NCI-H526 (cell line): ENCODE results near the gene GP9.
"Not testable (repeated sequence)": the region's sequence is repeated elsewhere in the genome, so short reads cannot be mapped to it uniquely, and the experiment has no call there.

ENCODE experiments used
- DNase-seq, 2 experiments: peaks; one replicate each; lab custom pipeline; 2025; lab: John Stamatoyannopoulos, UW

GP9 gene

DNA sequence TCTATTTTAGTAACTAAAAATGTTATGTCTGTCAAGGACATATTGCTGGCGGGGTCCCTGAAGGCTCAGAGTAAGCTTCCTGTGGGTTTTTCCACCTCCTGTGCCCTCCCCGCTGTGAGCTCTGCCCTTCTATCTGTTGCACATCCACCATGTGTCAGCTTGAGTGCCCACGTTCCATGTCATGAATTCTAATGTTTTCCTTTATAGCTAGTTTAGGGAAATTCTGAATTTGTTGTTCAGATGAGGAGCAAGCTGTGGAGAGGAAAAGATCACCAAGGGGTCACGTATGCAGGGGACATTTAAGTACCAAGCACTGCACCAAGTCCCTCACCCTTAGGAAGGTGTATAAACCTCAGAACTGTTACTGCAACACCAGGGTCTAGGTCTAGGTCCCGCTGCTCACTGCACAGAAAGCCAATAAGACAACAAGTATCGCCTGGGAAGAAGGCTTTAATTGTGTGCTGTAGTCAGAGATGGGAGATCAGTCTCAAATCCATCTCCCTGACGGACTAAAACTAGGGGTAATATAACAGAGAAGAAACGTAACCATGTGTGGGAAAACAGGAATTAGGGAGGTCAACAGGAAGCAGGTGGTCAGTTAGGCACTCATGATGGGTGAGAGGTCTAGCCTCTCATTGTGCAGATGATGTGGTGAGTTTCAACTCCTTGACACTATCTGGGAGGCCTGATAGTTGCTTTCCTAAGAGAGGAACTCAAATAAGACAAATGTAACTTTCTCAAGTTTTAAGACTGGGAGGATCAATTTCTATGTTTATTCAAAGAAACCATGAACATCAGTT, 9.7 kb downstream of the GP9 start:
- no peak for DNase-seq

DNA sequence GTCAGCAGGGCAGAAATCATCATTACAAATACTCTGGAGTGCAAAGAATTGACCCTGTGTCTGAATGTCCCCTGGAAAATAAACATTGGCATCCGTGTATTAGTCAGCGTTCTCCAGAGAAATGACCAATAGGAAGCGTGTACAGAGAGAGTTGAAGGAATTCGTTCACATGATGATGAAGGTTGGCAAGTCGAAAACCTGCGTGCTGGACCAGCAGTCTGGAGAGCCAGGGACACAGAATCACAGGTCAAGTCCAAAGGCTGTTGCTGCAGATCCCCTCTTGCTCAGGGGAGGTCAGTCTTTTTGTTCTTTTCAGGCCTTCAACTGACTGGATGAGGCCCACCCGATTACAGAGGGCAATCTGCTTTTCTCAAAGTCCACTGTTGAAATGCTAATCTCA, 16.6 kb downstream of the GP9 start:
- DNase-seq: no peak

DNA sequence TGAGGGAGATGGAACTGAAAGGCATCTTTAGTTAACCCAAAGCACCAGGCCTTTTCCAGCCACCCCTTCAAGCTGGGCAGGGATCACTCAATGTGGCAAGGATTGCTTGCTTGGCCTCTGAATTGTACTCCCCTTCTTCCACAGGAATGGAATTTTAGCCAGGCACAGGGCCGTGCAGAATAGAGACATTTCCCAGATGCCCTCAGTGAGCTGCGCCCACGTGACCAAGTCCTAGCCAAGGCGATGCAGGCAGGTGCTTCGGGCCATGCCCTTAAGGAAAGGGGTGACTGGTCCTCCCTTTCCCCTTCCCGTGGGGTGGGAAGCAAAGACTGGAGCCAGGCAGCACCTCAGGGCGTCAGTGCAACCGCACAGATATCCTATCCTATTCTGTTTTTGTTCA, 17.9 kb downstream of the GP9 start:
- DNase-seq: no peak

DNA sequence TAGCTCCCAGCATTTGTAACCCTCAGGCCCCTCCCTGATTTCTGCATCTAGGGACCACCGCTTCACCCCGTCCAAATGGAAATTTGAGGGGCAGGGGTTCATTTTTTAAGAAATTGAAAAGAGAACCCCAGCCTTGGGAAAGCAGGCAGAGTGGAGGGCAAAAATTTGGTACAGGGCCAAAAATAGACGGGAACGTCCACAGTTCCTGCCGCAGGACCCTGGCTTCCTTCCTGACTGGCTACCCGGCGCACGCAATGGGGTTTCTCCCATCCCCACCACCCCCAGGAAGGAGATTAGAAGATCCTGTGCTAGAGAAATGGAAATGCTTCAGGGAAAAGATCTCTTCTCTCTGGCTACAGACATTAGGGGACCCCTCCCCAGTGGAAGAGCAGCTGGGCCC, 20.9 kb downstream of the GP9 start:
- DNase-seq: no peak

DNA sequence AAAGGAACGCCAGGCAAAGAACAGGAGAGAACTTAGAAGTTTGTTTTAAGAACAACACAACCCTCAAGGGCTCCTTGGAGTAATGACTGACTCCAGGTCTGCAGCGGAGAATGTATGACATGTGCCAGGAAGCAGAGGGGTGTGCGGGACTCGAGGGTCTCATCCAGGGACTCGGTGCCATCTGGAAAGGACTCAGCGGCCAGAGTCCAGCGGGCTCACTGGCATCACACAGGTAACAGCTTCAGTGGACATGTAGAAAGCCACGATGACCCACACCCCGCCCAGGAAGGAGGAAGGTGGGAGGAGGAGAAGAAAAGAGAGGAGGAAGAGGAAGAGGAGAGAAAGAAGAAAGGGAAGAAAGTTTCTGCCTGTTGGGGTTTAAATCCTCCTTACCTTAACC, 21.4 kb downstream of the GP9 start:
- DNase-seq: no peak

- no peak for DNase-seq
These were observed 23.9 kb downstream of the GP9 start for GRCh38 chr3:129084501-129084900.

GRCh38 chr3:129085165-129085715, 24.7 kb downstream of the GP9 start:
- DNase-seq: no peak

- no peak for DNase-seq
These were observed 25.2 kb downstream of the GP9 start for GRCh38 chr3:129085818-129086217.

- DNase-seq: no peak
These were observed 26.6 kb downstream of the GP9 start for GRCh38 chr3:129087138-129087702.

DNA sequence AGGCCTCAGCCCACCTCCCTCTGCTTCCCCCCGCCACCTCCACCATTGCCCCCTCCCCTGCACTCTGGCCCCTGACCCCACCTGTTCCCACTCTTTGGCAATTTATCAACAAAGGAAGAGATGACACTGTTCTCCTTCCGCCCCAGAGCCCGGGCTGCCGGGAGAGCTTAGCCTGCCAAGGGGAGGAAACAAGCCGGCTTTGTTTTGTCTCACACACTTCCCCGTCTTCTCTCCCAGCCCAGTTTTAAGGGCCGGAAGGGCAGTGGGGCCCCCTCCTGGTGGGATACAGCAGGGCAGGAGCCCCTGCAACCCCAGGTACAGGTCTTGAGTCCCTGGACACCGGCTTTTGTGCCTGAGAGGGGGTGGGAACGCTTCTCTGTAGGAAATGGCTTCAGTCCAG, 27.3 kb downstream of the GP9 start:
- DNase-seq: peak; percentile 31 to 51

DNA sequence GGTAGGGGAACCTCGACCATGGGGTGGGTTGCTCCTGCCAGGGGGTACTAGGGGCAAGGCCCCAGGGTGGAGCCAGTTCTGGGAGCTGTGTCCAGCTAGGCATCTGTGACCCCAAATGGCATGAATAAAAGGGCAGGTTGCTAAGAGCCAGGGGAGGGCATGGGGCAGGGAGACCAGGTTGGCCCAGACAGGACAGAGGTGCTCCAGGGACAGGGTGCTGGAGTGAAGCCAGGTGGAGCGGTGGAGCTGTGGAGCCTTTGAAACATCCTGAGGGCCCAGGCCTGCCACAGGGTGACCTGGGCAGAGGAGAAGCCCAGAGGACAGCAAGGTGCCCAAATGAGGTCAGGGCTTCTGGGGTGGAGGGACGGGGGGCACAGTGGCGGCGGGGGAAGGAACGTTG, 27.7 kb downstream of the GP9 start:
- DNase-seq: not testable (repeated sequence)

DNA sequence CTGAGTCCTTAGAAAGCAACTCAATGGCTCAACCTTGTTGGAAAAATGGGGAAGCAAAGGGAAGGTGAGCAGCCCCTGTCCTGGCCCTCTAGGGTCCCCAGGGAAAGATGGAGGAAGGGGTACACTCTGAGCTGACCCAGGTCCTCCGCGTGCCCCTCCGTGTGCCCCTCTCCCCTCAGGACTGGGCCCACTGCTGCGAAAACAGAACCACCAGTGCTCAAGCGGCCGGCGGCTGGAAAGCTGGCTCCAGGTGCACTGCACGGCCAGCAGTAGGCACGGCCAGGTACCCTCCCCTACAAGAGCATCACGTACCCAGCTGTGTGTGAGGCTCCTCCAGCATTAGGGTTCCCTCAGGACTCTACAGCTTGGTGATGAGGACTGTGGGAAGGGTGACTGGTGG, 34.7 kb downstream of the GP9 start:
- DNase-seq: no peak

- DNase-seq: no peak
These were observed 39.7 kb downstream of the GP9 start for GRCh38 chr3:129100274-129100673.

DNA sequence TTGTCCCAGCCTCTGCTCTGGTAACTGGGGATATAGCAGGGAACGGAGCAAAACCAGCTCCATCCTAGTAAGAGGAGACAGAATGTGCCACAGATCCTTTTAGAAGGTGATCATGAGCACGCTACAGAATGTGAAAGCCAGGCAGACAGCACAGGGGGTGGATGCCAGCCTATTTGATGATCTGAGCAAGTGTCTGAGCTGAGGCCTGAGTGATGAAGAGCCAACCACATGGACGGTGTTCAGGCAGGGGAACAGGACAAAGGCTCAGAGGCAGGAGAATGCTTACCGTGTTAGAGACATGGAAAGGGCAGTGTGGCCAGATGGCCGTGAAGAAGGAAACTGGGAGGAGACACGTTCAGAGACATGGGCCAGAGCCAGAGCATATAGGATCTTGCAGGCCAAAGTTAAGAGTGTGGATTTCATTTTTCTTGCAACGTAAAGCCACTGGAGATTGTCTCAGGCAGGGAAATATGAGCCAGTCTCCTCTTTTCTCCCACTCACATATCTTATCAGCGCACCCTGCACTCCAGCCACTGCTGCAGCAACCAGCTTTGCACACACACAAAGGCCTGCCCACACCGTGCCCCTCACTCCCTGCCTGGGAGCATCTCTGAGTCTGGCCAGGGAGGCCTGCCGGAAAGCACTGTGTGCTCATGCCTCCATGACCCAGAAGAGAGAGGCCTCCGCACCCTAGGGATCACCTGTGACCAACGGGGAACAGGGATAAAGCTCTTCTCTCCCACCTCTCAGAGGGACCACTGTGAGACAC, 41.0 kb downstream of the GP9 start:
- DNase-seq: no peak

GRCh38 chr3:129103296-129103695, 42.7 kb downstream of the GP9 start:
- no peak for DNase-seq

- no peak for DNase-seq
These were observed 43.5 kb downstream of the GP9 start for GRCh38 chr3:129104051-129104450.

GRCh38 chr3:129104498-129105079, 44.0 kb downstream of the GP9 start:
- no peak for DNase-seq

DNA sequence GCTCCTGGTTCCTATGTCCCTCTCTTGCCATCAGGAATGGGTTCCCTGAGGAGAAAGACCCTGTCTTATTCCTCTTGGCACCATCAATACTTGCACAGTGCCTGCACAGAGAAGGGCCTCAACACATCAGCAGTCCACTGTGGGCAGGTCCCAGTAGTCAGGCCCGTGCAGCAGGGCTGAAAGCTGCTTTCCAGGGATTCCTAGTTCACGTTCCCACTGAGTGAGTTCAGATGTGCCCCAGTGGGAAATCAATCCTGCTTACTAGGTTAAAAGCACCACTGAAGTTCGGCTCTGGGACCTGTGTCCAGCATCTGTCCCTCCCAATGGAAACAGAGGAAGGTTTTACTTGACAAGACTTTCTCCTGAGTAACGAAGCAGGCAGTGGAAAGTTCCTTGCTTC, 45.3 kb downstream of the GP9 start:
- no peak for DNase-seq

DNA sequence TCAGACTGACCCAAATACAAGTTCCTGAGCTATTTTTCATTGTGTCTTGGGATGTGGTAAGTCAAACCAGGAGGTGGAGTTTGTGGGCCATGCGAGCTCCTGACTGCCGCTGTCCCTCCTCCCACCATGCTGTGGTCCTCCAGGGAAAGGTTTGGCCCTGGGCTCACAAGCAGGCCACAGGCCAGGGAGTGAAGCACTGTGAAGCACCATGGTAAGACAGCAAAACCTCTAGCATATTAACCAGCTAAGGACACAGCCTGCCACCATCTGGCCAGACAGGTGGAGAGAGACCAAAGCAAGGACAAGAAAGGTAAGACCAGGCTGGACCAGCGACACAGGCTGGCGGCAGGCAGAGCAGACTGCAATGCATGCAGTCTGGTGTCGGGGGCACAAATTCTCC, 45.7 kb downstream of the GP9 start:
- DNase-seq: peak in 1 of 2 experiments; percentile 10

DNA sequence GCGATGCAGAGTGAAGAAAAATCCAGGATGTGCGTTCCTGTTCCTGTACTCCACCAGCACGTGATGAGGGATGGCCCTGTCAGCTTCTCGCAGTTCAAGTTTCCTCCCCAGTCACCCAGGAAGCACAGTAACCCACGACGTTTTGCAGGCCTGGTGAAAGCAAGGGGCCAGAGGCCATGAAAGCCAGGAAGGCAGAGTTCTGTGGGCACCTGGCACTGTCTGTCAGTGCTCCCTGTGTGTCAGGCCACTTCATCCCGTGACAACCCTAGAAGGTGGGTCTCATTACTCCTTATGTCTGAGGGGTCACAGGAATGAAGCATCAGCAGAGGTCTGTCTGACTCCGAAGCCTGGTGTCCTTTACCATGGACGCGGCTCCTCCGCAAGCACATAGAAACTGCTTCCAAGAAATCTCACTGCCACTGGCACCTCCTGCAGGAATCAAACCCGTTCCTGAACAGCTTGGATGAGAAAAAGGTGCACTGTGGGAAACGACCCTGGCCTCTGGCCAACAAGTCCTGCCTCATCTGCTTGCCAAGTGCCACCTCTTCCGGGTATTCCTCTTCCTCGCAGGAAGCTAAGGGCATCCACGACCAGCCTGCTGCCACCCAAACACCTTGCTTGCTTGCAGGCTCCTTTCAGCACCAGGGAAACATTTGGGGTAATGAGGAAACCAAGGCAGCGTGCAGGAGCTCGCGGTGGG, 46.4 kb downstream of the GP9 start:
- no peak for DNase-seq

DNA sequence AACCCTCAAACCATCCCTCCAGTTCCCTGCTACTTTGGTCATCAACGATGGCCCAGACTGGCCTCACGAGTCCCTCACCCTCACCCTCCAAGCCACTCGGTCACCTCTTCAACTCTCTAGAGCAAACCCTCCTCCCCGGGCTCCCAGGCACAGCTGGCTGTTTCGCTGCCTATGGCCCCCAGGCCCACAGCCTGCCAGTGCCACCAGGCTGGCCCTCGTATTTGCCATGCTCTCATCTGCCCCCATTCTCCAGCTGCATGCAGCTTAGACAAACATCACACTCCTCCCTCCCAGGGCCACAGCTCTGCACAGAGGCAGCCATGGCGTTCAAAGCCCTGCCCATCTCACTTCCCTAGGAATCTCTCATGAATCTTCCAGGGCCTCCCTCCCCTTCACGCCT, 47.2 kb downstream of the GP9 start:
- DNase-seq: no peak
